M059J (cell line): ENCODE measurements around the gene CTDP1. TPM values are rescaled to one million over a fixed set of nuclear protein-coding genes. Genes with fewer than 3 reads are reported as not detected.

Experiments
- DNase-seq: peaks from one replicate; pipeline ENCODE4 v3.0.0-alpha.2; 2012; ENCODE audit warnings: low read depth
- total RNA-seq: library from RNA; depleted of rRNA; stranded (reverse); fragments of >200 nt; shearing (Covaris generic); gene quantifications from 2 replicates; pipeline ENCODE4 v1.2.3, GENCODE V29; 2014; rRNA removed

CTDP1 gene
- total RNA-seq = 11.2 and 21.3 TPM in 2 replicates

GRCh38 chr18:79679552-79680099, at the start of gene CTDP1:
TSS of gene CTDP1 (plus strand) at chr18:79679803. CDS start at chr18:79679948, 145 bp downstream.
- DNase-seq = peak; percentile 86

DNA sequence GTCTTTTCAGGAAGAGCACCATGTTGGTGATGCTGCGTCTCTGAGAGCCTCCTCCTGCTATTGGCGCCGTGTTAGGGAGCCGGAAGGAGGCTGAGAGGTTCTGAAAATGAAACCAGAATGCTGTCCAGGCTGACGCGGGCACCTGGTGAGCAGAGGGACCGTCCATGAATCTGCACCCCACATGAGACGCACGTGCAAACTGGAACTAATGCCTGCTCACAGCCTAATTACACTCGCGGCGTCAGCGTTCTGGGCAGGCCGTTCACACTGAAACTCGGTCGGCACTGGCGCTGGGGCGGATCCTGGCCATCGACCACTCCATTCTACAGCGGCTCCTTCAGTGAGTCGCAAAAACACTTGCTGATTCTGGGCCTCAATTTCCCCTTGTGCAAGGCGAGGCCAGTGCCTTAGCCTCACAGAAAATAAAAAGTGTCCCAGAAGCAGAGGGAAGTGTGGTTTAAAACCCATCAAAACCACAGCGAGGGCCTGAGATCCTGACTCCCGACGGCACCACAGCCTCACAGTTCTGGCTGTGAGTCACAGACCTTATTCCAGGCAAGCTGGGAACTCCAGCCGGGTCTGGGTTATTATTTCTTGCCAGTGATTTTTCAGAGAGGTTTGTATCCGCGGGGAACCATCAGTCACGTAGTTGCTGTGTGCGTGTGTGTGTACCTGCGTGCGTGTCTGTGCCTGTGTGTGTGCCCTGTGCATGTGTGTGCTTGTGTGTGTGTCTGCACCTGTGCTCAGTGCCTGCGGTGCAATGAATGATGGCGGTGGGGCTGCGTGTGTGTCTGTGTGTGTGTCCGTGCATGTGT, 49.1 kb upstream of the CTDP1 start:
- peak; percentile 21 for DNase-seq

- DNase-seq = no peak
These were observed 48.5 kb upstream of the CTDP1 start for GRCh38 chr18:79631096-79631507.

DNA sequence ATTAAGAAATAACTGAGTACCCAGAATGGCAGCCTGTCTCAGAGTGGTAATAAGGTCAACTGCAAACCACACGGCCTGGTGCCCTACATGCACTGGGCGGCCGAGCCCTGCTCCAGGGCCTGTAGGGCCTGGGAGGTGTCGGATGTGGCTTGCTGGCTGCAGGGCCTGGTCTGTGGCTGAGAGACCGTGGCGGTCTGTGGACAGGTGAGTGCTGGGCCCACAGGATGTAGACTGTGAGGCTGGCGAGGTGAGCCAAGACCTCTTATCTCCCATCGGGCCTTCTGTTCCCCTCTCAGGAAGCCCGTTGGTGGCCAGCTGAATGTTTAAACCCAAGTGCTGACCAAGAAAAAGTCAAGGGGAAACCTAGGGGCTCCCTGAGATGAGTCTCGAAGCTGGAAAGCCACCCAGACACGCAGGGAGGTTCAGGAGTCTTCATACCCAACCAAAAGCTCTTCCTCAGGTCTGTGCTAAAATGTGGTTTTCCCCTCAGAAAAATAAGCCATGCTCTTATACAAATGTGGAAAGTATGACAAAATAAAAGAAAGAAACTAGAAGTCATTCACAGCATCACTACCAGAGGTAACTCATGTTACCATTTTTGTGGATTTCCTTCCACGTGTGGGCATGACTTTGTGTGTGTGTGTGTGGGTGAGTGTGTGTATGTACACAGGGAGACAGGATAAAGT, 47.7 kb upstream of the CTDP1 start:
- no peak for DNase-seq

DNA sequence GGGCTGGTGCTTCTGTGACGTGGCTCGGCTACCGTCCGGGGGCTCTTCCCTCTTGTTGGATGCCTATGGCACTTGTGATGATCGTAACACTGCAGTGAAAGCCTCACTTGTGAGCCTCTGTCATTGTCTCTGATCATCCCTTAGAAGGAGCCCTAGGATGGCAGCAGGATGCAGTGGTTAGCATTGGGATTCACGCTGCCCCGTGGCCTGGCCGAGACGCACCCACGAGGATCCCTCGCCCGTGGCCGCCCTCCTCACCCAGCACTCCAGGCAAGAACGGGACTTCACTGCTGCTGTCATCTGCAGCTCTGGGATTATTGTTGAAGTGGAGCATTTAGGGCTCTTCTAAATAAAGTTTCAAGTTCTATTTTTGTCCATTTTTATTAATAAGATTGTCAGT, 46.8 kb upstream of the CTDP1 start:
- DNase-seq = no peak

- no peak for DNase-seq
These were observed 45.4 kb upstream of the CTDP1 start for GRCh38 chr18:79634186-79634585.

- DNase-seq = no peak
These were observed 44.8 kb upstream of the CTDP1 start for GRCh38 chr18:79634593-79635426.

DNA sequence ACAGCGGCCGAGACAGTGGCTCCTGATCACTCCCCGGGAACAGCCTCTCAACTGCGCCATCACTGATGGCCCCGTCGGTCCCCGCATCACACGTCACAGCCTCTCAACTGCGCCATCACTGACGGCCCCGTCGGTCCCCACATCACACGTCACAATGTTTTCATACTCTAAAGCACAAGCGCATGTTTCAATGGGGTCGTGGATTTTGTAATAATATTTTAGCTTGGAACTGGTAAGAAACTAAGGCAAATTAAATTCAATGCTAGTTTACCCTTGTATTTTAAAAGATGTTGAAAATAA, 44.2 kb upstream of the CTDP1 start:
- no peak for DNase-seq

DNA sequence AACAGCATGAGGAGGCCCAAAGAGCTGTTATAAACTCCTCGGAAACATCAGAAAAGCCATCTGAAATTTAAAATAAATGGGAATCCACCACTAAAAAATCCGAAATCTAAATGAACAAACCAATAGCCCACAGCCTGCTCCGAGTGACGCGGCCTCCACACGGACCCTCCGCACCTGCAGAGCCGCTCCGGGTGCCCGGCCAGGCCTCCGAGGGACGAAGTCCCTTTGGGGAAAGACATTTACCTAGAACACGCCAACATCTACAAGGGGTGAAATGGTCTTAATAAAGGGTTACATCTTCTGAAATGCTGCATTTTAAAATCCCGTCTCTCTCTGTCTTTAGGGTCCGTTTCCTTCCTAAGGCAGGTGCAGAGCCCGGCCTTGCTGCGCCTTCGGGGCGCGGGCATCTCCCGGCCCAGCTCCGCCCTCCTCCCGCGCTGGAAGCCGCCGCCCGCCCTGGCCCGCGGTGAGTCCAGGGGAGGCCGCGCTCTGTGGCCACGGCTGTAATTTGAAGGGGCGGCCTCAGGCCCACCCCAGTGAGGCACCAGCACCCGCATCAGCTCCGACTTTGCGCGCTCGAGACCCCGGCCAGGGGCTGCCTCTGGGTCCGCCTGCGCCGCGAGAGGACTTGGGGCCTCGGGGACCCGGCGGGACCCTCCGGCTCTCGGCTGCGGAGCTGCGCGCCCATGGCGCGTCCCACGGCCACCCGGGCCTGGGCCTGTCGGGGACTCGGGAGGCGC, 42.3 kb upstream of the CTDP1 start:
- DNase-seq = no peak

DNA sequence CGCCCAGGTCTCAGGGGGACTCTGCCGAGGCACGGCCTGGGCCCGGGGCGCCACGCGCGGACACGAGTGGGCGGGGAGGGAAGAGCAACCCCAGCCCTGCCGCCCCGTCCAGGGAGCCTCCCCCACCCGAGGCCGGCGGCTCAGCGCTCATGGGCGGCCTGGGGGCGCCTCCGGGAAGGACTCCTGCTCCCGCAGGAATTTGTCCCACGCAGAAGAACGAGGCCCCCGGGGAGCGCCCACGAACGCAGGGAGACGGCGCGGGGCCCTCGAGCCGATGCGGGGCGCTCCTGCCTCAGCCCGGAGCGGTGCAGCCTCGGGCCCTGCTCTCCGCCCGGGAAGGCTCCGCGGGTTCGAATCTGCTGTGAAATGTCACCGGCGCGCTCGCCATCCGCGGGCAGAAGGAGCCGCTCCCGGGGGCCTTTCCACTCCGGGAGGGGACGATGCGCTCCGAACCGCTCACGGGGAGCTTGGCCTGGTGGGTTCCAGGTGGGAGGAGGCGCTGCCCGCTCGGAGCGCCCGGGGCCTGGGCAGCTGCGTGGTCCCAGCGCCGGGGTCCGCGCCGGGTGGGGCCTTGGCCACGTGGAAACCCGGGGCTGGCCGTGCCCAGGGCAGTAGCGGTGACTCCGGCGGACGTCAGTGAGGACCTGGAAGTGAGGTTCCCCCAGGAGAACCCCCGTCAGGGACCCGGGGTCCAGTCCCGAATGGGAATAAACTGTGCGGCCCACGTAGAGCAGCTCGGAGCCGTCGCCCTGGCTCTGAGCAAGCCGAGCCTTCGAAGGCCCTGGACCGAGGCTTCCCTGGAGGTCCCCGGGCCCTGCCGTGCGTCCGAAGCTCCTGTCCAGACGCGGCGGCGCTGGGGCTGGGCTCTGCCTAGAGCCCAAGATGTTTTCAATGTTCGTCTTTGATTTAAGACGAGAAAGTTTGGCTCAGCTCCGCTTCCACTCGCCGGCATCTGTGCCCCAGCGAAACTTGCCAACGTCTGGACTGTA, 41.4 kb upstream of the CTDP1 start:
- DNase-seq = no peak

- no peak for DNase-seq
These were observed 40.4 kb upstream of the CTDP1 start for GRCh38 chr18:79639072-79639829.

- no peak for DNase-seq
These were observed 39.4 kb upstream of the CTDP1 start for GRCh38 chr18:79640064-79640672.

GRCh38 chr18:79640875-79641274, 38.7 kb upstream of the CTDP1 start:
- no peak for DNase-seq

GRCh38 chr18:79641722-79642497, 37.7 kb upstream of the CTDP1 start:
- no peak for DNase-seq

DNA sequence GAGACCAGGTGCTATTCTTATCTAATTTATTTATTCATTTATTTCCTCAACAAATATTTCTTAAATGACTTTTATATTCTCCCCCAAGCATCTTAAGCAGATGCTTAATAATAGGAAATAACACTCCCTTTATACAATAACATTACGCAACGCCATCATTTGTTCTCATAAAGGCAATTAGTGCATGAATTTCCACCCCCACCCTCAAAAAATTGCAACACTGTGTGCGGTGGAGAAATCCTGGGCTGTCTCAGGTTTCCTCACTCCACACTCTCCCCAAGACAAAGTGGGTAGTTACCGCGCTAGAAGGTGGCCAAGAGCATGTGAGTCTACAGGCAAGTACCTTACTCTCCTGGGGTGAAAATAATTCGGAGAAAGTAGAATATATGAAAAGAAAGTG, 37.0 kb upstream of the CTDP1 start:
- no peak for DNase-seq

DNA sequence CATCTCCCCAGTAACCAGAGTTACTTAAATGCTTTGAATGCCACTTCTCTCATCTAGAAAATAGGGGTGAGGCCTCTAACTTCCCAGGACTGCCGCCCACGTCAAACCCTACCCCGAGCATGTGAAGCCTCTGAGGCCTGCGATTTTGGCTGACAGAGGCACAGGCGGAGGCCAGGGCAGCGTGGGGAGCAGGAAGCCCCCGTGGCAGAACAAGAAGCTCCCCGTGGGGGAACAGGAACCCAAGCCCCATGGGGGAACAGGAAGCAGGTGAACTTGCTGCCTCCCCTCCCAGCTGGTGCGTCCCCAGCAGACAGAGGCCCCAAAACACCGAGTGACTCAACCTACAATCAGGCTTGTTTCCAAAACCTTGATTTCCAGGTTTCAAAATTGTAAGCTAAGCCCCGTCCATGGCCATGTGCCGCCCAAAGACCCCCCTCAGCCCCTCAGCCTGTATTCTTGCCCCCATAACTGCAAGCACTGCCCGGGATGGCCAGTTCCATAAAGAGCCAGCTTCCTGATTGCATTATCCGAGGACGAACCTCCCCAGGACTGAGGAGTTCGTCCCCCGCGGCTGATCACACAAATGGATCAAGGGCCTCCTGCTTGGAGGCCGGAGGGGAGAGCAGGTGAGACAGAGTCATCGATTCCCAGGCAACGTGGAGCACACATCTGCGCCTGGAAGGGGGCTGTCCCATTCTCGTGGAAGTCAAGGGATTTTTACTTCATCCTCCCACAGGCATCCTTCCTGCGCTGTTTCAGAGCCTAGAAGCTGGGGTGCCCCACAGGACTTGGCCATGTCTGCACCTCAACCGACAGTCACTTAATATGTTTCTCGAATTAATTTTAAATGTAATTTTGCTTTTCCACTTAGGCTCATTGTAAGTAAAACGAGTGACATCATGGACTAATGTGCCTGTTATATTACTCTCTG, 36.3 kb upstream of the CTDP1 start:
- DNase-seq = no peak

GRCh38 chr18:79644006-79644665, 35.5 kb upstream of the CTDP1 start:
- peak; percentile 34 for DNase-seq
